ENCODE results near the gene RABEP1. TPM values are rescaled to one million over a fixed set of nuclear protein-coding genes. Genes with fewer than 3 reads are reported as not detected.
"Not testable (repeated sequence)": the region's sequence is repeated elsewhere in the genome, so short reads cannot be mapped to it uniquely, and the experiment has no call there.

RABEP1 gene
- total RNA-seq: 11.0 TPM

- peak; percentile 85 to 96 (median 92) for DNase-seq (ENCODE audit: low read depth in 2 of 3, low spot score in 2 of 3)
Observed at GRCh38 chr17:5281814-5282641, at the start of gene RABEP1. Gene RABEP1 (plus strand): TSS chr17:5282284. CDS start chr17:5282487, 203 bp downstream.

GRCh38 chr17:5233492-5233891 is 48.6 kb upstream of the RABEP1 start:
- DNase-seq (ENCODE audit: low read depth in 2 of 3, low spot score in 2 of 3): not testable (repeated sequence)

- peak in 1 of 3 donors; percentile 44 for DNase-seq (ENCODE audit: low read depth in 2 of 3, low spot score in 2 of 3)
Observed at GRCh38 chr17:5234645-5235576, 47.2 kb upstream of the RABEP1 start, which contains the start of gene SCIMP. Gene SCIMP (minus strand): TSS chr17:5234860. CDS start chr17:5234755, 105 bp downstream.

GRCh38 chr17:5236938-5237540 is 45.0 kb upstream of the RABEP1 start:
- DNase-seq (ENCODE audit: low read depth in 2 of 3, low spot score in 2 of 3): no peak

GRCh38 chr17:5237541-5238016 is 44.5 kb upstream of the RABEP1 start:
- peak in 2 of 3 donors; percentile 62 to 76 for DNase-seq (ENCODE audit: low read depth in 2 of 3, low spot score in 2 of 3)

GRCh38 chr17:5238333-5238732 is 43.8 kb upstream of the RABEP1 start:
- DNase-seq (ENCODE audit: low read depth in 2 of 3, low spot score in 2 of 3): no peak

- not testable (repeated sequence) for DNase-seq (ENCODE audit: low read depth in 2 of 3, low spot score in 2 of 3)
Observed at GRCh38 chr17:5239769-5240168, 42.3 kb upstream of the RABEP1 start.

- DNase-seq (ENCODE audit: low read depth in 2 of 3, low spot score in 2 of 3): no peak
Observed at GRCh38 chr17:5241861-5242671, 40.0 kb upstream of the RABEP1 start.

- DNase-seq (ENCODE audit: low read depth in 2 of 3, low spot score in 2 of 3): no peak
Observed at GRCh38 chr17:5247621-5248020, 34.5 kb upstream of the RABEP1 start.

- no peak for DNase-seq (ENCODE audit: low read depth in 2 of 3, low spot score in 2 of 3)
Observed at GRCh38 chr17:5248821-5249479, 33.1 kb upstream of the RABEP1 start.

- peak; percentile 37 to 91 (median 73) for DNase-seq (ENCODE audit: low read depth in 2 of 3, low spot score in 2 of 3)
Observed at GRCh38 chr17:5249615-5250014, 32.5 kb upstream of the RABEP1 start.

GRCh38 chr17:5254414-5254813 is 27.7 kb upstream of the RABEP1 start:
- no peak for DNase-seq (ENCODE audit: low read depth in 2 of 3, low spot score in 2 of 3)

- DNase-seq (ENCODE audit: low read depth in 2 of 3, low spot score in 2 of 3): peak in 1 of 3 donors; percentile 21
Observed at GRCh38 chr17:5254903-5255521, 27.1 kb upstream of the RABEP1 start.

- DNase-seq (ENCODE audit: low read depth in 2 of 3, low spot score in 2 of 3): no peak
Observed at GRCh38 chr17:5257124-5257523, 25.0 kb upstream of the RABEP1 start.

- DNase-seq (ENCODE audit: low read depth in 2 of 3, low spot score in 2 of 3): no peak
Observed at GRCh38 chr17:5260542-5260941, 21.5 kb upstream of the RABEP1 start.

GRCh38 chr17:5262416-5262991 is 19.6 kb upstream of the RABEP1 start:
- no peak for DNase-seq (ENCODE audit: low read depth in 2 of 3, low spot score in 2 of 3)

- DNase-seq (ENCODE audit: low read depth in 2 of 3, low spot score in 2 of 3): no peak
Observed at GRCh38 chr17:5263441-5263840, 18.6 kb upstream of the RABEP1 start.

GRCh38 chr17:5264893-5265292 is 17.2 kb upstream of the RABEP1 start:
- DNase-seq (ENCODE audit: low read depth in 2 of 3, low spot score in 2 of 3): no peak

Measured in hematopoietic multipotent progenitor cell (in vitro differentiated cells).